HS-27A (cell line): ENCODE results near the gene ADGRV1.
A peak's percentile ranks its signal among the peaks of the same experiment; 100 is the strongest.
"Not testable (repeated sequence)": the region's sequence is repeated elsewhere in the genome, so short reads cannot be mapped to it uniquely, and the experiment has no call there.

Source experiments
- DNase-seq: peaks from one replicate; pipeline ENCODE4 v3.0.0-alpha.2; 2012; ENCODE audit warnings: low read depth, missing footprints

ADGRV1 gene

GRCh38 chr5:90657030-90657429 is 98.4 kb downstream of the ADGRV1 start:
- no peak for DNase-seq

GRCh38 chr5:90657788-90658187 is 99.2 kb downstream of the ADGRV1 start:
- DNase-seq, result no peak

- no peak for DNase-seq
Measured at GRCh38 chr5:90658620-90659019, 100.0 kb downstream of the ADGRV1 start.

GRCh38 chr5:90668079-90668565 is 109.5 kb downstream of the ADGRV1 start:
- not testable (repeated sequence) for DNase-seq

GRCh38 chr5:90675222-90675621 is 116.6 kb downstream of the ADGRV1 start:
- no peak for DNase-seq

- DNase-seq, result no peak
Measured at GRCh38 chr5:90680921-90681563, 122.4 kb downstream of the ADGRV1 start.

GRCh38 chr5:90682278-90682677 is 123.7 kb downstream of the ADGRV1 start:
- no peak for DNase-seq

GRCh38 chr5:90685425-90686022 is 126.9 kb downstream of the ADGRV1 start:
- no peak for DNase-seq

GRCh38 chr5:90686363-90686762 is 127.8 kb downstream of the ADGRV1 start:
- not testable (repeated sequence) for DNase-seq

- DNase-seq, result not testable (repeated sequence)
Measured at GRCh38 chr5:90687458-90687857, 128.9 kb downstream of the ADGRV1 start.

- no peak for DNase-seq
Measured at GRCh38 chr5:90689064-90689463, 130.5 kb downstream of the ADGRV1 start.

GRCh38 chr5:90690307-90690706 is 131.7 kb downstream of the ADGRV1 start:
- DNase-seq, result no peak

- DNase-seq, result no peak
Measured at GRCh38 chr5:90691533-90691932, 132.9 kb downstream of the ADGRV1 start.

GRCh38 chr5:90696153-90696552 is 137.6 kb downstream of the ADGRV1 start:
- no peak for DNase-seq

GRCh38 chr5:90700299-90700698 is 141.7 kb downstream of the ADGRV1 start:
- DNase-seq, result no peak

- DNase-seq, result no peak
Measured at GRCh38 chr5:90703932-90704331, 145.3 kb downstream of the ADGRV1 start.

- DNase-seq, result no peak
Measured at GRCh38 chr5:90707698-90708097, 149.1 kb downstream of the ADGRV1 start.

GRCh38 chr5:90709323-90710155 is 150.9 kb downstream of the ADGRV1 start:
- peak; percentile 1 for DNase-seq

- no peak for DNase-seq
Measured at GRCh38 chr5:90718387-90718786, 159.8 kb downstream of the ADGRV1 start.

GRCh38 chr5:90739567-90739966 is 181.0 kb downstream of the ADGRV1 start:
- no peak for DNase-seq

- DNase-seq, result no peak
Measured at GRCh38 chr5:90740244-90740799, 181.7 kb downstream of the ADGRV1 start.

GRCh38 chr5:90741022-90741564 is 182.5 kb downstream of the ADGRV1 start:
- no peak for DNase-seq
